Kidney epithelial cell (primary cell): ENCODE measurements around the gene PLA2G4C. TPM values are rescaled to one million over a fixed set of nuclear protein-coding genes. Genes with fewer than 3 reads are reported as not detected.

ENCODE experiments used
- DNase-seq: peaks from one replicate; pipeline ENCODE4 v3.0.0-alpha.2; 2010; ENCODE audit warnings: low read depth
- H3K27me3 ChIP-seq: 2 replicates; pipeline ENCODE4 v1.6.0; 2011; ENCODE audit warnings: low read length; ENCODE audit not compliant: control insufficient read depth, insufficient read depth
- H3K36me3 ChIP-seq: 2 replicates; pipeline ENCODE4 v1.5.1; 2011; ENCODE audit warnings: low read length; ENCODE audit not compliant: control insufficient read depth, insufficient read depth
- H3K4me3 ChIP-seq: 2 replicates; pipeline ENCODE4 v1.5.1; 2011; ENCODE audit warnings: low read depth, mild to moderate bottlenecking, control low read depth, low read length
- total RNA-seq: library from RNA; depleted of rRNA; stranded (reverse); fragments of >200 nt; gene quantifications from 2 replicates; pipeline ENCODE4 v1.2.3, GENCODE V29; 2015
- TF ChIP-seq, protein P1 (sequence below): IDR thresholded peaks from 2 replicates; pipeline ENCODE4 v1.5.1; 2011; ENCODE audit warnings: mild to moderate bottlenecking, moderate library complexity, low read length, control low read depth, inconsistent platforms; ENCODE audit not compliant: insufficient read depth, poor library complexity, severe bottlenecking

PLA2G4C gene, protein sequence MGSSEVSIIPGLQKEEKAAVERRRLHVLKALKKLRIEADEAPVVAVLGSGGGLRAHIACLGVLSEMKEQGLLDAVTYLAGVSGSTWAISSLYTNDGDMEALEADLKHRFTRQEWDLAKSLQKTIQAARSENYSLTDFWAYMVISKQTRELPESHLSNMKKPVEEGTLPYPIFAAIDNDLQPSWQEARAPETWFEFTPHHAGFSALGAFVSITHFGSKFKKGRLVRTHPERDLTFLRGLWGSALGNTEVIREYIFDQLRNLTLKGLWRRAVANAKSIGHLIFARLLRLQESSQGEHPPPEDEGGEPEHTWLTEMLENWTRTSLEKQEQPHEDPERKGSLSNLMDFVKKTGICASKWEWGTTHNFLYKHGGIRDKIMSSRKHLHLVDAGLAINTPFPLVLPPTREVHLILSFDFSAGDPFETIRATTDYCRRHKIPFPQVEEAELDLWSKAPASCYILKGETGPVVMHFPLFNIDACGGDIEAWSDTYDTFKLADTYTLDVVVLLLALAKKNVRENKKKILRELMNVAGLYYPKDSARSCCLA
- total RNA-seq: 15.8 and 21.3 TPM in 2 replicates

DNA sequence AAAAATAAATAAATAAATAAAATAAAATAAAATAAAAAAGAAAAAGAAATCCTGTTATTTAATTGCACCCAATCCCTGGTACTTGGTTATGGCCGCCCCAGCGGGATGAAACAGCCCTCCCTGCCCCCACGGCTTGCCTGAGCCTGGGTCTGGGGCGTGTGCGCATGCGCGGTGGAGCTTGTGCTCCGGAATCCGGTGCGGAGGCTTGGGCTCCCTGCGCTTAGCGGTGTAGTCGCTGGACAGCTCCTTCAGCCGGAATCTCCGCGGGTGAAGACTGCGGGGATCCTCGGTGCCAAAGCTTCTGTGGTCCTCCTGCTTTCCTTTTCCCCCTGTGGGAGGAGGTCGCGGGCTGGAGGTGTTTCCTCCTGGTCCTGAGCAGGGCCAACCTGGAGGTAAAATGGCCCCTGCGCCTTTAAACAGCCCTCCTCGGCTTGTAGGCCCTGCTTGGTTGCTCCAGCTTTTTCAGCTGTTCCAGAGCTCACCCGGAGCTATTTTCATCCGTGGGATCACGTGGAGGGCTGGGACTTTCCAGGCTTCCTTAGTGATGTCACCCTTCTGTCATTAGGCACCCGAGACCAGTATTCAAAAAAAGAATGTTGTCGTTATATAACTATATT, at the start of gene PLA2G4C:
Gene PLA2G4C, minus strand, starts transcription at position 468 of the 617 bp plus-strand sequence. CDS start 4,288 bp downstream, outside the sequence.
- H3K4me3 ChIP-seq: peak within 1 kb of the TSS; percentile 61
- peak; percentile 69 for DNase-seq
- no peaks in the 10 kb centered on the region for H3K36me3 ChIP-seq
- H3K27me3 ChIP-seq: no peaks in the 10 kb centered on the region
- TF ChIP-seq, protein P1, sequence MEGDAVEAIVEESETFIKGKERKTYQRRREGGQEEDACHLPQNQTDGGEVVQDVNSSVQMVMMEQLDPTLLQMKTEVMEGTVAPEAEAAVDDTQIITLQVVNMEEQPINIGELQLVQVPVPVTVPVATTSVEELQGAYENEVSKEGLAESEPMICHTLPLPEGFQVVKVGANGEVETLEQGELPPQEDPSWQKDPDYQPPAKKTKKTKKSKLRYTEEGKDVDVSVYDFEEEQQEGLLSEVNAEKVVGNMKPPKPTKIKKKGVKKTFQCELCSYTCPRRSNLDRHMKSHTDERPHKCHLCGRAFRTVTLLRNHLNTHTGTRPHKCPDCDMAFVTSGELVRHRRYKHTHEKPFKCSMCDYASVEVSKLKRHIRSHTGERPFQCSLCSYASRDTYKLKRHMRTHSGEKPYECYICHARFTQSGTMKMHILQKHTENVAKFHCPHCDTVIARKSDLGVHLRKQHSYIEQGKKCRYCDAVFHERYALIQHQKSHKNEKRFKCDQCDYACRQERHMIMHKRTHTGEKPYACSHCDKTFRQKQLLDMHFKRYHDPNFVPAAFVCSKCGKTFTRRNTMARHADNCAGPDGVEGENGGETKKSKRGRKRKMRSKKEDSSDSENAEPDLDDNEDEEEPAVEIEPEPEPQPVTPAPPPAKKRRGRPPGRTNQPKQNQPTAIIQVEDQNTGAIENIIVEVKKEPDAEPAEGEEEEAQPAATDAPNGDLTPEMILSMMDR: no peak

DNA sequence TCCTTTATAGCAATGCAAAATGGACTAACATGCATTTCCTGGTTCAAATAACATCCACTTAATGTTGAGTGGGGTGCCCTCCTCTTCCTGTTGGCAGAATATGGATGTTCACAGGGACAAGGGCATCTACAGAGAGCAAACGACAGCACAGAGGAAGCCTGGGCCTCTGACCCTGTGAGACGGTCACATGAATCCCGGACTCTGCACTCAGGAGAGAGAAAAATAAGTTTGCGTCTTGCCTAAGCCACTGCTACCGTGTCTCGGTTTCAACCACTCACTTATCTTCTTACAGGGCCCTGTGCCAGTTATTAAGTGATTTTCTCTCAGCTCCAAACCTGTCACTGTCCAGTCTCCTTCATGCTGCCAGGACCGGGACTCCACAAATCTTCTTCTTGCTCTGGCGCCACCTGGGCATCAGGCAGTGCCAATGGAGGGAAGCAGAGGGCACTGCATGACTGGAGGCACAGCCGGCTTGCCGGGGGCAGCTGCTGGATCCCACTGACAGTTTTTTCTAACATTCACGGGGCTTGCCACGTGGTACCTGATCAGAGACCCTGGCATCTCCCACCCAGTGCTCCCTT, 47.7 kb upstream of the PLA2G4C start:
- Histone ChIP-seq H3K27me3 (no peaks in the 10 kb centered on the region), H3K36me3 (no peaks in the 10 kb centered on the region), H3K4me3 (no peak overlapping the region)
- TF ChIP-seq, protein P1: no peak
- no peak for DNase-seq

DNA sequence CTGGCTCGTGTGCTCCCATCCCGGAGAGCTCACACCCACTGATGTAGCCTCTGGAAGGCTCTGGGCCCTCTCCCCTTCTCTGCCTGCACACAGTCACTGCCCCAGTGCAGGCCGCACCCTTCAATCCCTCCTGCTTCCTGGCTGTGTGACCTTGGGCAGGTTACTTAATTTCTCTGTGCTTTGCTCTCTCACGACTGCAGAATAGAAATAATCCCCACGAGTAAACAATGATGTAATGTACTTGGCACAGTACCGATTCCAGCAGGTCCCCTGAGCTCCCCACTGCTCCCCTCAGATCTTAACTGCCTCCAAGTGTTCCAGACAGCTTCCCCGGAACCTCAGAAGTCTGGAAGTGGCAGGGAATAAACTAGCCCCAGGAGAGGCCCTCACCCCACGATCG, 43.4 kb upstream of the PLA2G4C start:
- DNase-seq: no peak
- Histone ChIP-seq H3K36me3 (no peaks in the 10 kb centered on the region), H3K27me3 (no peaks in the 10 kb centered on the region), H3K4me3 (no peak overlapping the region)
- TF ChIP-seq, protein P1: no peak

DNA sequence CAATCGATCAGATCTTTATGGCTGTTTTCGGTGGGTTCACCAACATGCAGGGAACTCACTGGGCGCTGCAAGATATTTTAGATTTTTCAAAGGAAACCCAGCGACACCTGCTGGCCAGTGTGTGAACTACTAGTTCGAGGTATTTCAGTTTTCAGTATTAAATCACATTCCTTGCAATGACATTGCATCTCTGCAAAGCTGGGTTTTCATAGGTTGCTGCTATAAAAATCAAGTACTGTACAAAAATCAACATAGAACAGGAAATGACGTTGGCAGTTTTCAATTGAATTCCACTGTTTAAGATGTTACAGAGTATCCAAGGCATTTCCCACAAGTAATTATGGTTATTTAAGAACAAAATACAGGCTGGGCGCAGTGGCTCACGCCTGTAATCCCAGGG, 41.9 kb upstream of the PLA2G4C start:
- DNase-seq: no peak
- Histone ChIP-seq H3K4me3 (no peak overlapping the region), H3K36me3 (no peaks in the 10 kb centered on the region), H3K27me3 (no peaks in the 10 kb centered on the region)
- TF ChIP-seq, protein P1: peak; percentile 74

DNA sequence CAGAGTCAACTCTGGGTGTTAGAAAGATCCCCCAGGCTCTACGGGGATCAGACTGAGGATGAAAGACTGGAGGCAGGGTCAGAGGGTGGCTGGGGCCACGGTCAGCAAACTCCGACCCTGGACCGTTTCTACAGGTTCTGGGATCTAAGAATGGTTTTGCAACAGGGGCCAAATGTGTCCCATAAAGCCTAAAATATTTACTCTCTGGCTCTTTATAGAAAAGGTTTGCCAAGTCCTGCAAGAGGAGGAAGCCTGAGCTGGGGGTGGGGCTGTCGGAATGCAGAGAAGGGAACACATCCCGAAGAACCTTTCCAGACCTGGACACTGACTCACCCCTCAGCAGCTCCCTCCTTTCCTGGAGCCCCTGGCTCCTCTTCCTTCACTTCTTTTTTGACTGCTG, 38.8 kb upstream of the PLA2G4C start:
- Histone ChIP-seq H3K36me3 (no peaks in the 10 kb centered on the region), H3K4me3 (no peak overlapping the region), H3K27me3 (no peaks in the 10 kb centered on the region)
- TF ChIP-seq, protein P1: no peak
- DNase-seq: no peak
